Endothelial cell of umbilical vein (primary cell): ENCODE results near the gene ZSWIM4.

Source experiments
- EZH2 ChIP-seq: IDR thresholded peaks from 2 replicates; pipeline ENCODE4 v1.6.1; 2012; ENCODE audit warnings: borderline replicate concordance, low read depth, mild to moderate bottlenecking, moderate library complexity, low read length, inconsistent platforms; ENCODE audit not compliant: severe bottlenecking
- TF ChIP-seq, protein P1 (sequence below), 2 donors: IDR thresholded peaks; 1 replicate in 1 of 2; 2 replicates in 1 of 2; pipeline ENCODE4 v1.5.1; 2011; ENCODE audit warnings: low read length in 2 of 2, mild to moderate bottlenecking in 2 of 2, moderate library complexity in 2 of 2, control low read depth in 1 of 2, inconsistent platforms in 1 of 2, low read depth in 1 of 2; ENCODE audit not compliant: insufficient read depth in 1 of 2; ENCODE audit errors: extremely low read depth in 1 of 2

DNA sequence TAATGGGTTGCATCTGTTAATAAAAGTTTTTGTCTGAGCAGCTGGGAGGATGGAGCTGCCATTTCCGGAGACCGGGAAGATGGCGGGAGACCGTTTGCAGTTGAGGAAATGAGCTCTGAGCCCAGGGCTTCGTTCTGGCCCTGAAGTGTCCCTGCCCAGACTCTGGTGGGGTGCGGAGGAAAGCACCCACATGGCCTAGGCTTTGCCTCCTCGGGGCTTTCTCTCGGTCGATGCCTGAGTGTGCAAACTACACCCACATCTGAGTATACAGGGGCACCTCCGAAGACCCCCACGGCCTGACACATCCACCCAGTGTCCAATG lies 66.1 kb downstream of the ZSWIM4 start:
- no peak for TF ChIP-seq EZH2
- TF ChIP-seq, protein P1, sequence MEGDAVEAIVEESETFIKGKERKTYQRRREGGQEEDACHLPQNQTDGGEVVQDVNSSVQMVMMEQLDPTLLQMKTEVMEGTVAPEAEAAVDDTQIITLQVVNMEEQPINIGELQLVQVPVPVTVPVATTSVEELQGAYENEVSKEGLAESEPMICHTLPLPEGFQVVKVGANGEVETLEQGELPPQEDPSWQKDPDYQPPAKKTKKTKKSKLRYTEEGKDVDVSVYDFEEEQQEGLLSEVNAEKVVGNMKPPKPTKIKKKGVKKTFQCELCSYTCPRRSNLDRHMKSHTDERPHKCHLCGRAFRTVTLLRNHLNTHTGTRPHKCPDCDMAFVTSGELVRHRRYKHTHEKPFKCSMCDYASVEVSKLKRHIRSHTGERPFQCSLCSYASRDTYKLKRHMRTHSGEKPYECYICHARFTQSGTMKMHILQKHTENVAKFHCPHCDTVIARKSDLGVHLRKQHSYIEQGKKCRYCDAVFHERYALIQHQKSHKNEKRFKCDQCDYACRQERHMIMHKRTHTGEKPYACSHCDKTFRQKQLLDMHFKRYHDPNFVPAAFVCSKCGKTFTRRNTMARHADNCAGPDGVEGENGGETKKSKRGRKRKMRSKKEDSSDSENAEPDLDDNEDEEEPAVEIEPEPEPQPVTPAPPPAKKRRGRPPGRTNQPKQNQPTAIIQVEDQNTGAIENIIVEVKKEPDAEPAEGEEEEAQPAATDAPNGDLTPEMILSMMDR (IDR thresholded peaks at IDR 0.05; ENCODE audit: extremely low read depth in 1 of 2, insufficient read depth in 1 of 2, low read depth in 1 of 2, low read length in 2 of 2), result no peak
